HG03025 (cell line): Measurements from ENCODE around the gene C1orf94.
"Not testable (repeated sequence)": the region's sequence is repeated elsewhere in the genome, so short reads cannot be mapped to it uniquely, and the experiment has no call there.

Source experiments
- ATAC-seq: cut with Tn5 transposase; IDR thresholded peaks from one replicate; pipeline ENCODE4 v1.9.1; 2021; ENCODE audit warnings: mild to moderate bottlenecking, moderate library complexity; ENCODE audit not compliant: unreplicated experiment, low FRiP score

Gene C1orf94

DNA sequence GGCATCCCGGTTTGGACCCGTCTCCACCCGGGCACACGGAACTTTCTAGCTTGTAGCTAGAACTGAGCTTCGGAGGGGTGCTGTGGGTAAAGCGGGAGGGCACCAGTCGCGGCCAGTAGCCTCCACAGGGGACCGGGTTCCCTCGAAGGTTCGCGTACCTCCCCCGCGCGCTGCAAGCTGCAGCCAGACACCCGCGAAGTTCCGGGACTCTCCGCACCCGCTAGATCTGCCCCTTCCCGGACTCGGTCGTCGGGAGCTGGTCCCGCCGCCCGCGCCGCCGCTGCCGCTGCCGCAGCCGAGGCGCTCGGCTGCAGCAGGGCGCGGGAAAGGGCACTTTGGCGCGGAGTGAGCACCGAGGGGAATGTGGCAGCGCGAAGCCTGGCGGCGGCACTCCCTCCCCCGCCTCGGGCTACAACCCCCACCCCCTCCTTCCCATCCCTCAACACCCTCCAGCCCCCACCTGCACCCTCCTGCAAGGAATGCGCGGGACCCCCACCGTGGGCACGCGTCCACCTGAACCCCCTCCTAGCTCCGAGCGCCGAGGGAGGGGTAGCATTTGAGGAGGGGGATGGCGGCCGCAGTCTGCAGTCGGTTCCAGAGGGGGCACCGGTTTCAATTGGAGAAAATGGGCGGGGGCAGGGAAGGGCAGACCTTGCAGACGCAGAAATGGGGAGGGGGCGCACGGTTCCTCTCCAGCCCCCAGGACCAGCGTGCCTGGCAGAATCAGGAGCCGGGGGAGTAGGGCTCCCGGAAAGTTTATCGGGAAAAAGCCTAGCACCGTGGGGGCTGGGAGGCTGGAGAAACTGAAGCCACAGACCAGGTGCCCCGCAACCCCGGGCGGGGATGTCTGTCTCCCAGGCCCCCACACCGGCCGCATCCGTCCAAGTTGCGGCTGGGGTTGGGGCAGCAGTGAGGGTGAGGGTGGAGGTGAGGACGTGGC, 12.6 kb upstream of the C1orf94 start:
- ATAC-seq: no peak

DNA sequence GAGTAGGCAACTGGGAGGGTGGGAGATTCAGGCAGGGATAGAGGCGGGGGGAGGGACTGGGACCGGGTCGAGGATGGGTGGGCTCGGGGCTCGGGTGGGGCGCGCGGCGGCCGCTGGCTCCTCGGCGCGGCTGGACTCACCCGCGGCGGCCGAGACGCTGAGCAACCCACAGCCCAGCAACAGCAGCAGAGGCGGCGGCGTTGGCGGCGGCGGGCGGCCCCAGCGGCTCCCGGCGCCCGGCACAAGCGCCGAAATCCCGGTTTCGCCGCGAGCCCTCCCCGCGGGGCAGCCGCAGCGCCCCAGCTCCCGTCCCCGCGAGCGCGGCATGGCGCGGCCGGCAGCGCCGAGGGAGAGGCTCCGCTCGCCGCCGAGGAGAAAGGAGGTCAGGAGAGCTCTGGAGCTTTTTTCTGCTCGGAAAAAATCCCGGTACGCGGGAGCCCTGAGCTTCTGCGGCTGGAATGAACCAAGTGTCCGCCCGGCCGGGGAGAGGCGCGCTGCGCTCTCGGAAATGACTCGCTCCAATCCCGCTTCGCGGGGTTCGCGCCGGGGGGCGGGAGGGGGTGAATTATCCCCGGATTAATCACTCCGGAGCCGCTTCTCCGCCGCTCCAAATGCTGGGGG, 11.8 kb upstream of the C1orf94 start, which contains the start of gene CSMD2:
Gene CSMD2, minus strand, starts transcription at position 460 of the 621 bp plus-strand sequence. Its CDS starts 133 bp downstream, at position 327.
- no peak for ATAC-seq

DNA sequence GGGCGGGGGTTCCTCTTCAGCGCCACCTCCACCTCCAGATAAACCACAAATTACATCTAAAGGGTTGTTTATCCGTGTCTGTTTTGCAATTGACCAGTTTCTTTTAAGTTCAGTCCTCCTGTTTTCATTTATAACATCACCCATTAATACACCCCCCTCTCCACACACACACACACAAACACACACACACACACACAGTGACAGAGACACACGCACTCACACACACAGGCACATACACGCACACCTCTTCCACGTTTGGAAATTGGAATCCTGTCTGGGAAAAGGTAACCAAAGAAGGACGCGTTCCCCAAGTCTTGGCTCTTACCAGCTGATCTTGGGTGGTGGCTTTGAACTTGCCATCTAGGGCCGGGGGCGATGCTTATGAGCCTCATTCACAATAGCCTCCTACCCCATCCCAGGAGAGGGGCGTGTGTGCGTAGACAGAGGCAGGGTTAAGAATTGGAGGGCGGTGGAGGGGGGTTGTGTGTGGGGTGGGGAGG, 11.2 kb upstream of the C1orf94 start:
- no peak for ATAC-seq

DNA sequence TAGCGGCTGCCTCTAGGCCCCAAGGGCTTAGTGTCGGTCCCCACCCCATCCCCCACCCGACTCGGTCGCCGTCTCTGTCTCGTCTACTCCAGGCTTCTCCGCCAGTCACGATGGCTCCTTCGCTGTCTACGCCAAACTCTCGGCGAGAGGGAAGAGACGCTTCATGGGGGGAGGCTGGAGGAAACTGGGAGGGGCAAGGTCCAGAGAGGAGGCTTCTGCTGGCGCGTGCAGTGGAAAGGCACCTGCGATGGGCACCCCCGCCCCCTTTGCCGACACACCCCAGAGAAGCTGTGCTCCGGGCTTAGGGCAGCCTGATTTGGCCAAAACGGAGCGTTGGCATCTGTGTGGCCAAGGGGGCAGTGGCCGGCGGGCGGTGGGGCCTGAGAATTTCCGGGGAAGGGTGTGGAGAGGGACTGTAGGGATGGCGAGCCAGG, 10.5 kb upstream of the C1orf94 start:
- ATAC-seq: no peak

DNA sequence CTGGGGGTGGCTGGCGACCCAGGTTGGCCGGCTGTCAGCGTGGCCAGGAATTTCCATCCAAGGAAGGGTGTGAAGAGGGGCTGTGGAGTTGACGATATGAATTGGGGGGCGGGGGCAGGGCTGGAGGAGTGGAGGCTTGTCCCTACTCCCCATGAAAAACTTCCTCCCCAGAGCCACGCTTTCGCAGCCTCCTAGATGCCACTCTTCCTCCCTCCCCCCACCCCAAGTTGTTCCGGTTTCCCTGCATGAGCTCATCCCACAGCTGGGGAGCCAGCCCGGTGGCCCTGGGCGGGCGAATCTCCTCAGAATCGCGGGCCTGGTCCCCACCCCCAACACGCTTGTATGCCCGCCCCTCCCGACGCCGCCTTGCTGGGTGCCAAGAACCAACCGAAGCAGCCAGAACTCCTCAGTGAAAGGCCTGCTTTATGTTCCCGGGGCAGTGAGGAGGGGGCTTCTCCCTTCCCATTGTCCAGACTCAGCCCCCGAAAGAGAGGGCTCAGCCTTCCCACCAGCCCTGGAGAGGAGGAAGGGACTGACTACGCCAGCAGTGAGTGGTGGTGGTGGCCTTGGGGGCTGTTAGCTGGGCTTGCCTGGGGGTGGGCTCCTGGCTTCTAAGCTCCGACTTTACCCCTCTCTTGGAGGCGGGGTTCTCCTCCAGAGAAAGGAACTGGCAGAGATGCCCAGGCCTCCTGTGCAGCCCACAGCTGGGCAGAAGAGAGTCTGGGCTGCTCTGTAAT, 9.9 kb upstream of the C1orf94 start:
- no peak for ATAC-seq

DNA sequence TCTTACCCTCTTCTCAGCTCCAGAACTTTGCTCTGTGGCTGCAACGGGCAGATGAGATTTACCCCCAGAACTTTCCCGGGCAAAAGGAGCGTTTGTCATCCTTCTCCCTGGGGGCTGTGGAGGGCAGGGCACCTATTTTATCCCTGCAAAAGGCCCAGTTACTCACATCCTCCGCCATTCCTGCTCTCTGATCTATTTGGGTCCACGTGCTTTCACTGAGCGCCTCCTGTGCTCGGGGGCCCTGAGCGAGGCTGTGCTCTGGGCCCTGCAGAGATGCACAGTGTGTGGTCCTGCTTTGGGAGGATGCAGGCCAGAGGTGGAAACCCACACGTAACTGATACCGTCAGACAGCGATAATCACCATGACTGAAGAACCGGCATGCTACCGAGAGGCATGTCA, 9.3 kb upstream of the C1orf94 start:
- no peak for ATAC-seq

DNA sequence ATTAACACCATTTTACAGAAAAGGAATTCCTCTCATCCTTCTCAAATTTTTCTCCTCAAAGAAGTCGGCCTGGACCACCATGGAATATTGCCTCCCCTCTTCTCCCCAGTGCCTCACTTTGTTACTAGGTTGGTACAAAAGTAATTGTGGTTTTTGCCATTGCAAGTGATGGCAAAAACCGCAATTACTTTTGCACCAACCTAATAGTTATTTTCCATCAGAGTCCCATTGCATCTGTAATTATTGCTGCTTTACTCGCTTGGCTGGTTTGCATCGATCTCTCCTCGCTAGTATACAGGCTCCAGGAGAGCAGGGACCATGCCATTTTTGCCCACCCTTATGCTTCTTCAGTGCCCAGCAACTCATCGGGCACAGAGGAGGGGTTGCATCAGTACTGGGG, 963 bp upstream of the C1orf94 start:
- ATAC-seq: no peak

DNA sequence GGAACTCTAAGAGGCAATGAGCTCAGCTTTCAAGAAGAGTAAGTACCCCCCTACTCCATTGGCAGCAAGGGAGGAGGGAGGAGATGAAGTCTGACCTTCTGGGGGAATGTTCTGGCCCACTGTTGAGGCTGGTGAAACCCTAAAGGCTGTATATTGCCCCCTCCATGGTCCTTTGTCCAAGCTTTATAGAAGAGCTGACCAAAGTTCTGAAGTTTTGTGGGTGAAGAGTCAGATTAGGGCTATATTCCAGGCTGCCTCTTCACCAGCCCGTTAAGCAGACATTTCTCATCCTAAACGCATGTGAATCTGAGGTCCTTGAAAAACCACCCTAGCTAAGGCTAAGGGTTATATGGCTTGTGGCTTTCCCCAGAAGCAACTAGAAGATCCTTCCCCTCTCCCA, 1.4 kb downstream of the C1orf94 start:
- no peak for ATAC-seq

DNA sequence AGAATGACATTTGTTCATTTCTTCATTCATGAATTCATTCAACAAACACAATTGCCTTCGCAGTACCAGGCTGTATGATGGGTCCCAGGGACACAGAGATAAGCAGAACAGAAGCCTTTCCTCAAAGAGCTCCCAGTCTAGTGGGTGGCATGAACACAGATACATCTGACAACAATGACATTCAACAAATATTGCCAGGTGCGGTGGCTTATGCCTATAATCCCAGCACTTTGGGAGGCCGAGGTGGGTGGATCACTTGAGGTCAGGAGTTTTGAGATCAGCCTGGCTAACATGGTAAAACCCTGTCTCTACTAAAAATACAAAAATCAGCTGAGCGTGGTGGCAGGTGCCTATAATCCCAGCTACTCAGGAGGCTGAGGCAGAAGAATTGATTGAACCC, 6.7 kb downstream of the C1orf94 start:
- ATAC-seq: not testable (repeated sequence)

DNA sequence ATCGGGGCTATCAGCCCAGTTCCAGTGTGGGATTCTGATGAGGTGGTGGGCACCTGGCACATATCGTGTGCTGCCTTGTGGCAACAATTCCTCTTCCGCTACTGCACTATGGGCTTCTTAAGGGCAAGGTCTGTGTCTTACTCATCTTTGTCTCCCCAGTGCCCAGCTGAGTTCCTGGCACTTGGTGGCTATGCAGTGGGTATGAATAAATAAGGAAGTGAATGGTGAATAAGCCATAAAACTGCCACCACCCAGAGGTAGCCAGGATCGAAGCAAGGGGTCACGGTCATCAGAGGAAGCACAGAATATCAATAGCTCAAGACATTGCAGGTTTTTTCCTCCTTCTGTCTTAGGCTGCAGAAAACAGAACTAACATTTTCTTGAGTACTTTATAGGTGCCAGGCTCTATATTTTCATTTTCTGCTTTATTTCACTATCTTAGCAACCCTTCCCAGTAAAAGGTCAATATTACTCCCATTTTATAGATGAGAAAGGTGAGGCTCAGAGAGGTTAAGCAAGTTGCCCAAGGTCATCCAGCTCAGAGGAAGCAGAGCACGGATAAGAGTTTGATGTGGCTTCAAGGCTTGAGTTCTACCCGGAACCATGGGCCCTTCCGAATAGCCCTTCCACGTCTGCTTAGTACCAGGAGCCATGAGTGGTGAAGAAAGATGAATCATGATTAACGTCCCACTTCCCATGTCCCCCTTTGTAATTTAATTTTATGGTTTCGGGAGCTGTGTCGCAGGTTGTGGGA, 10.2 kb downstream of the C1orf94 start:
- no peak for ATAC-seq

DNA sequence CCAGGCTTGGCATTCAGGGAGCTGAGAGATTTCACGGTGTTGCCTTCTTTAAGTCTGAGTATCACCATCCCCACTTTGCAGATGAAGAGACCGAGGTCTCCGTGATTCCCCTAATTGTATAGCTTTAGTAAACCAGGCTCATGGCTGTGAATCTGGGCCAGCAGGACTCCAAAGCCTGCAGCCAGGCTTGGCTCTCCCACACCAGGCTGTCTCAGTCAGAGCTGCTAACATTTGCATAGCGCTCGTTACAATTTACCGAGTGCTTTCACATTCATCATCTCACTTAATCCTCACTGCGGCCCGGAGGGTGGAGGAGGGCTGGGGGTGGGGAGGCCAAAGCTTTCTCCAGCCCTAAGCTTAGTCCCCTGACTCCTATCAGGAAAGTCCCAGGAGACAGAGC, 11.7 kb downstream of the C1orf94 start:
- no peak for ATAC-seq

DNA sequence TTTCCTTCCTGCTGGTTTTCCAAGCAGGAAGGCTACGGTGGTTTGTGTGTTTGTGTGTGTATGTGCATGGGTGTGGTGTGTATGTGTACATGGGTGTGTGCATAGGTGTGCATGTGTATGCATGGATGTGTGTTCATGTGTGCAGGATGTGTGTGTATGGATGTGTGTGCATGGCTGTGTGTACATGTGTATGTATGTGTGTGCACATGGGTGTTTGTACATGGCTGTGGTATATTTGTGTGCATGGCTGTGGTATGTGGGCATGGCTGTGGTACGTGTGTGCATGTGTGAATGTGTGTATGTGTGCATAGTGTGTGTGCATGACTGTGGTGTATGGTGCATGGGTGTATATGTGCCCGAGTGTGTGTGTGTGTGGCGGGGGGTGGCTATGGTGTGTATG, 12.3 kb downstream of the C1orf94 start:
- no peak for ATAC-seq

DNA sequence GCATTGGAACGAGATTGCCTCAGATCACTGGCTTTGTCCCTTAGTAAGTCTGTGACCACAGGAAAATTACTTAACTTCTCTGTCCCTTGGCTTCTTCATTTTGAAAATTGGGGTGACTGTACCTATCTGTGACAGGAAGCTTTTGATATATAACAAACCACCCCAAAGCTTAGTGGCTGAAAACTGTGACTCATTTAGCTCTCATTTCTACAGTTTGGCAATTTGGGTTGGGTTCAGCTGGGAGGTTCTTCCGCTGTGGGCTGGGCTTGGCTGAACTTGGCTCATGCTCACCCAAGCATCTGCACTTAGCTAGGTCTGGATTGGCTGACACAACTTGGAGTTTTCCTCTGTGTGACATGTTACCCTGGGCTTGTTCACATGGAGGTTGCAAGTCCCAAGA, 14.0 kb downstream of the C1orf94 start:
- ATAC-seq: no peak

DNA sequence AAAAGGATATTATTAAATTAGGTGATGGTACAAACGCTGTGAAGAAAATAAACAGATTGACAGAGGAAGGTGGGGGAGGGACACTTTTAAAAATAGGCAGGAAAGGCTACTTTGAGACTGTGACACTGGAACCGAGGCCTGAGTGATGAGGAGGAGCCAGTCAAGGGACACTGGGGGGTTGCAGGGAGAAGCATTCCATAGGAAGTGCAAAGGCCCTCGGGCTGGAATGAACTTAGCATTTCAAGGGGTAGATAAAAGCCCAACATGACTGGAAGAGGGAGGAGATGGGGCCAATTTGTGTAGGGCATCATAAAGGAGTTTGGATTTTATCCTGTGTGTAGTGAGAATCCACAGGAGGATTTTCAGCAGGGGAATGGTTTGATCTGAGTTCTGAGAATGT, 15.9 kb downstream of the C1orf94 start:
- no peak for ATAC-seq

DNA sequence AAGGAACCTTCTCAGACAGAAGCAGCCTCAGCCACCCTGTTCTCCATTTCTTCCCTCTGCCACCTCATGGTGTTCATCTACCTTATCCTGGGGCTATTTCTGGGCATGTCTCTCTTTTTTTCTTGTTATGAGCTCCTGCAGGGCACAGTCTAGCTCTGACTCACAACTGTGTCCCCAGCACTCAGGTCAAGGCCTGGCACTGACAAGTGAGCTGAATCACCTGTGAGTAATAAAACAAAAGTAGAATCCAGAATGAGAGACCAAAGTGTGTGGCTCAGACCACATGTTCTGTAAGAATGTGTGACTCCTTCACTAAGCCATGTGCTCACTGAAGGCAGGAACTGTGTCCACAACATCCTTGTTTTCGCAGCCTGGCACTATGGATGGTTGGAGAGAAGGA, 23.2 kb downstream of the C1orf94 start:
- no peak for ATAC-seq

DNA sequence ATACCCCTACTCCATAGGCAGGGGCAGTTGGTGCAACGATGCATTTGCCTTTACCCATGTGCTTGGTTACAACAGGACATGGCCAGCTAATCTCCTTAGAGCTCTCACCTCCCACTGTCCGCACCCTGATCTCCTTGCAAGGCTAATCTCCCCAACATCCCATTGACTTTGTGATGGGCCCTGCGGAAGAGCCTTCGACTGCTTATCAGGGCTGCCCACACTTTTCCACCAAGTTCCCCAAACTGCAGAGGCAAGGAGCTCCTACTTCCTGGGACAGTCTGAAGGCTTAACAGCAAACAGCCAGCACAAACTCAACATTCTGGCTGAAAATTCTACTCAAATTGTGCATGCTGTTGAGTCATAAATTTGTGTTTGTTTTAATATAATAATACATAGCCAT, 36.0 kb downstream of the C1orf94 start:
- no peak for ATAC-seq

DNA sequence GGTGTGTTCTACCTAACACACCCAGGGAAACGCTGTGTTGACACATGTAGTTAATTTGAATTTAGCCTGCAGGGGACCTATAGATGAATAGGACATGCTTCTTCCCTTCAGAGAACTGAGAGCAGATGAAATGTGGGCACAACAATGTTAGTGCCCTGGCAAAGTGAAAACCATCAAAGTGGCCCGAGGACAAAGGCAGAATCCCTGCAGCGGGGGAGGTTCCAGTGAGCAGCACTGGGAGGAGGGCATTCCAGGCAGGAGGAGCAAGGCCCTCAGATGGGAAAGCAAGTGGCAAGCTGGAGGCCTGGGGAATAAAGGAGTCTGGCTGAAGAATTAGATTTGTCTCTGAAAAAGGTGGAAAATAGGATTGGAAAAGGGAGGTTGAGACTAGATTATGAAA, 37.2 kb downstream of the C1orf94 start:
- no peak for ATAC-seq

DNA sequence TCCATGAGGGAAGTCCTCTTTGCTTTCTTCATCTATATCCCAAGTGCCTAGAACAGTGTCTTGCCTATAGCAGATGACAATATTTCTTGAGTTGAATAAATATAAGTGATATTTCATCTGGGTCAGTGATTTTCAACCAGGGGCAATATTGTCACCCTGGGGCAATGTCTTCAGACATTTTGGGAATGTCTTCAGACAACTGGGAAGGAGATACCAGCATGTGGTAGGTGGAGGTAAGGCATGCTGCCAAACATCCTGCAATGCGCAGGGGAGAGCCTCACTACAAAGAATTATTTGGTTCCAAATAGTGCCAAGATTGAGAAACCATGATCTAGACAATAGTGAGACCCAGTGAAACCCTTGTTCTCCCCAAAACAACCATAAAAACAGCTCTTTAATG, 54.7 kb downstream of the C1orf94 start:
- ATAC-seq: no peak

DNA sequence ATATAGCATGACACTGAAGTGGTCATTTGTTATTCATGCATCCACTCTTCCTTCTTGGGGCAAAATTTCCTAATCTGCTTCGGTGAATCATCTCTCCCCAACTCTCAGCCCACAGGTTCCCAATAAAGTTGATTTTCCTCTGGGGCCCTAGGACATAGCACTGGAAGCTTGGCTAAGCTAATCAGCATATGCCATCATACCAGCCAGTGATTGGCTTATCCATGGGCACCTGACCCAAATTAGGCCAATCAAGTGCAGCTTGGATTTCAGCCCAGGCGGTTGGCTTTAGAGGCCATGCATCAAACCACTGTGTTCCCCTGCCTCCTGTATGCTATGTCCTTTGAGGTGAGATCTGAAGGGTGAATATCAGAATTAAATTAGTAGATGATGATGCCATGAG, 58.9 kb downstream of the C1orf94 start:
- no peak for ATAC-seq

DNA sequence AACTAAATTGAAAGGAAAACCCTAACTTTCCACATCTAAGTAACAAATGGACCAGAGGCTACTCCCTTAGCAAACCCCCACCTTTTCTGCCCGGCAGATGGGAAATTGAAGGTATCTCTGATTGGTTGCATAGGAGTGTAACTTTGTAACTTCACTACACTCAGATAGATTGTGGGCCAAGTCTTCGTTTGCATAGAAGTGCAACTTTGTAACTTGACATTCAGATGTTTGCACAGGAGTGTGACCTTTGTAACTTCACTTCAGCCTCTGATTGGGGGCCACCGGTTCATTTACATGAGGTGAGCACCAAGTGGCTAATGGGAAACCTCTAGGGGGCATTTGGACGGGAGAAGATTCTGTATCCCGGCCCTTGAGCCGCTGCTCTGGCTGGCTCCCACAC, 59.4 kb downstream of the C1orf94 start:
- ATAC-seq: no peak
